HepG2 (cell line): Measurements from ENCODE around the gene UBA6. TPM values are rescaled to one million over a fixed set of nuclear protein-coding genes. Genes with fewer than 3 reads are reported as not detected.

Experiments
- ATAC-seq: fragments of 200-7000 bp; cut with Tn5 transposase; 3 replicates; pipeline ENCODE4 v1.9.1; 2020; ENCODE audit warnings: mild to moderate bottlenecking, moderate library complexity
- BruUV-seq: library from RNA; stranded (reverse); fragments of 400-500 nt; replicated peaks from 2 replicates; lab custom pipeline; 2021; lab: Mats Ljungman, UMichigan
- CTCF ChIA-PET: fragments of 300-600 bp; formaldehyde crosslinking; extraction: SDS; loops from one replicate; lab custom pipeline; 2021; ENCODE audit warnings: low total read pairs, inconsistent platforms, low intra/inter-chr PET ratio; lab: Yijun Ruan, JAX
- POLR2A ChIA-PET: fragments of 350-600 bp; sonication (Branson Sonifier 250); formaldehyde crosslinking; loops from one replicate; lab custom pipeline; 2020; ENCODE audit warnings: antibody characterized with exemption, inconsistent platforms; lab: Yijun Ruan, JAX
- DNase-seq: peaks from one replicate; pipeline ENCODE4 v3.0.0-alpha.2; 2015; ENCODE audit warnings: low spot score
- FAIRE-seq: peaks from 3 replicates; lab custom pipeline; 2011; peaks lifted over from hg19 to GRCh38; lab: Jason Lieb, UNC
- H2AFZ ChIP-seq: one replicate; pipeline ENCODE4 v1.6.1; 2011; ENCODE audit warnings: low read length, inconsistent platforms
- H3K27ac ChIP-seq: fragments of 300-600 bp; 3 replicates; pipeline ENCODE4 v1.8.0; 2011; ENCODE audit warnings: mixed run types, mild to moderate bottlenecking, mixed read lengths, low read length, inconsistent platforms; ENCODE audit not compliant: insufficient read depth; ENCODE audit errors: extremely low read length
- H3K27me3 ChIP-seq, 2 experiments: fragments of 200-600 bp in 1 of 2; 2 replicates in 1 of 2; 3 replicates in 1 of 2; pipeline versions ENCODE4 v1.6.0 to v1.8.0; 2011; ENCODE audit warnings: low read length in 2 of 2, mild to moderate bottlenecking in 2 of 2, moderate library complexity in 2 of 2, inconsistent platforms in 1 of 2; ENCODE audit not compliant: insufficient read depth in 2 of 2, control insufficient read depth in 1 of 2
- H3K36me3 ChIP-seq, 2 experiments: fragments of 200-600 bp in 1 of 2; replicated peaks in 1 of 2; 2 replicates in 1 of 2; 3 replicates in 1 of 2; pipeline versions ENCODE4 v1.5.1 to v1.8.0; 2011; ENCODE audit warnings: low read length in 2 of 2, inconsistent platforms in 1 of 2; ENCODE audit not compliant: insufficient read depth in 2 of 2, control insufficient read depth in 1 of 2
- H3K4me1 ChIP-seq: 2 replicates; pipeline ENCODE4 v1.5.1; 2012; ENCODE audit warnings: low read length, inconsistent platforms; ENCODE audit not compliant: insufficient read depth
- H3K4me2 ChIP-seq: 2 replicates; pipeline ENCODE4 v1.6.0; 2011; ENCODE audit warnings: low read depth, low read length, inconsistent platforms
- H3K4me3 ChIP-seq, 3 experiments: fragments of 200-600 bp in 1 of 3; sonication (generic), shearing (Covaris generic) in 1 of 3; replicated peaks in 1 of 3; 2 replicates each; pipeline ENCODE4 v1.5.1; 2011 to 2016; ENCODE audit warnings: low read length in 3 of 3, inconsistent platforms in 2 of 3, low read depth in 2 of 3, mild to moderate bottlenecking in 2 of 3, control low read depth in 1 of 3, mixed read lengths in 1 of 3; ENCODE audit not compliant: insufficient read depth in 1 of 3
- H3K79me2 ChIP-seq: one replicate; pipeline ENCODE4 v1.6.1; 2011; ENCODE audit warnings: low read length, inconsistent platforms; ENCODE audit not compliant: insufficient read depth
- H3K9ac ChIP-seq: 2 replicates; pipeline ENCODE4 v1.6.0; 2011; ENCODE audit warnings: mild to moderate bottlenecking, low read depth, low read length, inconsistent platforms; ENCODE audit not compliant: insufficient read depth
- H3K9me3 ChIP-seq: 2 replicates; pipeline ENCODE4 v1.5.1; 2012; ENCODE audit warnings: mild to moderate bottlenecking, low read length
- H4K20me1 ChIP-seq: 2 replicates; pipeline ENCODE4 v1.6.0; 2011; ENCODE audit warnings: inconsistent platforms, mild to moderate bottlenecking, low read length, moderate library complexity; ENCODE audit not compliant: insufficient read depth
- CBFB ChIP-seq: sonication (generic); formaldehyde crosslinking; IDR thresholded peaks from 2 replicates; pipeline ENCODE4 v1.4.0; 2020; ENCODE audit warnings: missing genetic modification reagents
- DNMT1 ChIP-seq: sonication (generic); formaldehyde crosslinking; IDR thresholded peaks from 2 replicates; pipeline ENCODE4 v1.5.1; 2020; ENCODE audit warnings: mild to moderate bottlenecking, missing genetic modification reagents
- FLYWCH1 ChIP-seq: sonication (generic); formaldehyde crosslinking; IDR thresholded peaks from 2 replicates; pipeline ENCODE4 v1.8.1; 2023; ENCODE audit warnings: mild to moderate bottlenecking, missing genetic modification reagents
- HOXA3 ChIP-seq: sonication (generic); formaldehyde crosslinking; IDR thresholded peaks from 2 replicates; pipeline ENCODE4 v1.5.0; 2020; ENCODE audit warnings: missing genetic modification reagents
- JARID2 ChIP-seq: sonication (generic); formaldehyde crosslinking; IDR thresholded peaks from 2 replicates; pipeline ENCODE4 v1.8.1; 2023; ENCODE audit warnings: missing genetic modification reagents, inconsistent platforms; ENCODE audit not compliant: insufficient replicate concordance
- KMT2B ChIP-seq: IDR thresholded peaks from 2 replicates; pipeline ENCODE4 v1.6.1; 2016; ENCODE audit warnings: missing genetic modification reagents, missing compliant biosample characterization
- POLR2G ChIP-seq: fragments of 200-400 bp; formaldehyde crosslinking; IDR thresholded peaks from 2 replicates; pipeline ENCODE4 v1.6.1; 2018; ENCODE audit warnings: mild to moderate bottlenecking, low read depth, low read length, moderate library complexity
- ZBTB26 ChIP-seq: IDR thresholded peaks from 2 replicates; pipeline ENCODE4 v1.6.1; 2016; ENCODE audit warnings: missing compliant biosample characterization, missing genetic modification reagents, borderline replicate concordance
- ZNF468 ChIP-seq: sonication (generic); formaldehyde crosslinking; IDR thresholded peaks from 2 replicates; pipeline ENCODE4 v1.8.0; 2022; ENCODE audit warnings: mild to moderate bottlenecking, moderate library complexity, missing genetic modification reagents
- in situ Hi-C: cut with HindIII; loops from 2 replicates; pipeline ENCODE4 v1.10.0; 2017; ENCODE audit warnings: low pct_unique_long_range_greater_than_20kb; ENCODE audit not compliant: extremely low pct_ligation_motif_present
- intact Hi-C: fragments of 100-400 bp; cut with micrococcal nuclease; formaldehyde crosslinking; loops from one replicate; pipeline ENCODE4 v1.10.0; 2022; ENCODE audit not compliant: unreplicated experiment
- polyA plus RNA-seq, 8 experiments: library from polyadenylated mRNA; depleted of rRNA in 3 of 8; stranded (reverse) in 7 of 8; unstranded in 1 of 8; fragments of >200 nt; fragmentation: Illumina TruSeq in 4 of 8; extraction: Trizol in 4 of 8; gene quantifications; 2 replicates each; pipeline versions ENCODE4 v1.2.1 to v1.2.3, GENCODE V29; 2011 to 2016; ENCODE audit warnings: low read depth in 4 of 8, missing spikeins in 1 of 8, mixed read lengths in 1 of 8; ENCODE audit not compliant: insufficient read depth in 1 of 8
- total RNA-seq, 5 experiments: library from RNA; depleted of rRNA; stranded (reverse); fragments of >200 nt; fragmentation: Illumina TruSeq; extraction: Trizol; gene quantifications; 2 replicates each; pipeline ENCODE4 v1.2.3, GENCODE V29; 2016; ENCODE audit warnings: low read depth in 1 of 5
- TF ChIP-seq, protein P1 (sequence below), 2 experiments: fragments of 450-650 bp in 1 of 2; sonication (generic) in 1 of 2; formaldehyde crosslinking in 1 of 2; IDR thresholded peaks; 2 replicates each; pipeline versions ENCODE4 v1.6.1 to v1.8.0; 2016 to 2022; ENCODE audit warnings: antibody characterized with exemption in 1 of 2, mild to moderate bottlenecking in 1 of 2, missing genetic modification reagents in 1 of 2

Gene UBA6
- total and polyA plus RNA-seq, 2 of the 13 experiments (the other 11 are each of a cell fraction or from before 2014, with no cell fraction given), result 33.3 to 75.4 TPM

DNA sequence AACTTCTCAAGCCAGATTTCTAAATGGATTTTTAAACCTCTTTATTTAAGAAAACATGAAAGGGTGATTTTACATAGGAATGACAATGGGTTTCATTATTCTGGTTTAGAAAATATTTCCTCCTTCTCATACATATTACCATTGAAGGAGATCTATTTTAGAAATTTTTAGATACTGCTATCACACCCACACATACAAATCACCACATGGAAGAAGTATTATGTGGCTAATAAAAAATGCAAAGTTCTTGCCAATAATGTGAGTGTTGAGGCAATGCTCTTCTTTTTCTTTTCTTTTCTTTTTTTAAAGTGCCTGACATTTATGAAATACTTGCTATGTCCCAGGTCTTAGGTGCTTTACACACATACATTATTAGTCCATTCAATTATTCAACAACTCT lies 135.7 kb downstream of the UBA6 start:
- POLR2A ChIA-PET, result no interaction called here
- H3K36me3 ChIP-seq, result no peaks in the 10 kb centered on the region
- no peak for ATAC-seq
- H3K4me2 ChIP-seq, result no peak overlapping the region
- no peaks in the 10 kb centered on the region for H3K79me2 ChIP-seq
- no peaks in the 10 kb centered on the region for H3K4me1 ChIP-seq
- no peaks in the 10 kb centered on the region; a peak in 1 of 5 replicates for H3K27me3 ChIP-seq
- FAIRE-seq, result no peak
- H3K4me3 ChIP-seq, result no peak overlapping the region
- no peak overlapping the region for H3K9ac ChIP-seq
- DNase-seq, result no peak
- H2AFZ ChIP-seq, result no peak overlapping the region
- no TSS peak for BruUV-seq
- intact Hi-C loops (no loop called here), in situ Hi-C loops (loop anchor here (25.0 kb wide), 1 partner anchor 347 kb away; no protein-coding TSS in a partner anchor)
- CTCF ChIA-PET, result no interaction called here
- TF ChIP-seq, protein P1, sequence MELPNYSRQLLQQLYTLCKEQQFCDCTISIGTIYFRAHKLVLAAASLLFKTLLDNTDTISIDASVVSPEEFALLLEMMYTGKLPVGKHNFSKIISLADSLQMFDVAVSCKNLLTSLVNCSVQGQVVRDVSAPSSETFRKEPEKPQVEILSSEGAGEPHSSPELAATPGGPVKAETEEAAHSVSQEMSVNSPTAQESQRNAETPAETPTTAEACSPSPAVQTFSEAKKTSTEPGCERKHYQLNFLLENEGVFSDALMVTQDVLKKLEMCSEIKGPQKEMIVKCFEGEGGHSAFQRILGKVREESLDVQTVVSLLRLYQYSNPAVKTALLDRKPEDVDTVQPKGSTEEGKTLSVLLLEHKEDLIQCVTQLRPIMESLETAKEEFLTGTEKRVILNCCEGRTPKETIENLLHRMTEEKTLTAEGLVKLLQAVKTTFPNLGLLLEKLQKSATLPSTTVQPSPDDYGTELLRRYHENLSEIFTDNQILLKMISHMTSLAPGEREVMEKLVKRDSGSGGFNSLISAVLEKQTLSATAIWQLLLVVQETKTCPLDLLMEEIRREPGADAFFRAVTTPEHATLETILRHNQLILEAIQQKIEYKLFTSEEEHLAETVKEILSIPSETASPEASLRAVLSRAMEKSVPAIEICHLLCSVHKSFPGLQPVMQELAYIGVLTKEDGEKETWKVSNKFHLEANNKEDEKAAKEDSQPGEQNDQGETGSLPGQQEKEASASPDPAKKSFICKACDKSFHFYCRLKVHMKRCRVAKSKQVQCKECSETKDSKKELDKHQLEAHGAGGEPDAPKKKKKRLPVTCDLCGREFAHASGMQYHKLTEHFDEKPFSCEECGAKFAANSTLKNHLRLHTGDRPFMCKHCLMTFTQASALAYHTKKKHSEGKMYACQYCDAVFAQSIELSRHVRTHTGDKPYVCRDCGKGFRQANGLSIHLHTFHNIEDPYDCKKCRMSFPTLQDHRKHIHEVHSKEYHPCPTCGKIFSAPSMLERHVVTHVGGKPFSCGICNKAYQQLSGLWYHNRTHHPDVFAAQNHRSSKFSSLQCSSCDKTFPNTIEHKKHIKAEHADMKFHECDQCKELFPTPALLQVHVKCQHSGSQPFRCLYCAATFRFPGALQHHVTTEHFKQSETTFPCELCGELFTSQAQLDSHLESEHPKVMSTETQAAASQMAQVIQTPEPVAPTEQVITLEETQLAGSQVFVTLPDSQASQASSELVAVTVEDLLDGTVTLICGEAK (IDR thresholded peaks at IDR 0.05), result no peak
- TF ChIP-seq, protein P1 (CRISPR knock-in tag; IDR thresholded peaks at IDR 0.05), result no peak
- TF ChIP-seq POLR2G (no peak), CBFB (CRISPR knock-in tag) (no peak), JARID2 (CRISPR knock-in tag) (no peak), KMT2B (CRISPR knock-in tag) (no peak), DNMT1 (CRISPR knock-in tag) (no peak), ZBTB26 (no peak), FLYWCH1 (CRISPR knock-in tag) (no peak), ZNF468 (CRISPR knock-in tag) (no peak), HOXA3 (CRISPR knock-in tag) (no peak)
- TF ChIP-seq, all 625 proteins: peak for 0
- H3K27ac ChIP-seq, result no peak overlapping the region
- no peaks in the 10 kb centered on the region for H4K20me1 ChIP-seq
- H3K9me3 ChIP-seq, result no peaks in the 10 kb centered on the region
